ENCODE measurements around the gene CSN3. TPM values are rescaled to one million over a fixed set of nuclear protein-coding genes. Genes with fewer than 3 reads are reported as not detected.
A peak's percentile ranks its signal among the peaks of the same experiment; 100 is the strongest.
"Not testable (repeated sequence)": the region's sequence is repeated elsewhere in the genome, so short reads cannot be mapped to it uniquely, and the experiment has no call there.

Gene CSN3
- total and polyA plus RNA-seq, 4 donors: not detected

DNA sequence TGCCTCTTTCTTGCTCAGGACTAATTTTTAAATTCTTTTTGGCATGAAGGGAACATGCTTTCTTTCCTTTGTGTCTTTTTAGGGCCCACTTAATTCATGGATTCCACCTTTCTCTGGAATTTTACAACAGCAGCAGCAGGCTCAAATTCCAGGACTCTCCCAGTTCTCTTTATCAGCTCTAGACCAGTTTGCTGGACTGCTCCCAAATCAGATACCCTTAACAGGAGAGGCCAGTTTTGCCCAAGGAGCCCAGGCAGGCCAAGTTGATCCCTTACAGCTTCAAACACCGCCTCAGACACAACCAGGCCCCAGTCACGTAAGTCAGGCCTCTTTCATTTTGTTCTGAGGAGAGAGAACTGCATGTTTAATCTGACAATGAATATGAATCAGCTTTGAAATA is 44.6 kb upstream of the CSN3 start:
- TF ChIP-seq, protein P1, sequence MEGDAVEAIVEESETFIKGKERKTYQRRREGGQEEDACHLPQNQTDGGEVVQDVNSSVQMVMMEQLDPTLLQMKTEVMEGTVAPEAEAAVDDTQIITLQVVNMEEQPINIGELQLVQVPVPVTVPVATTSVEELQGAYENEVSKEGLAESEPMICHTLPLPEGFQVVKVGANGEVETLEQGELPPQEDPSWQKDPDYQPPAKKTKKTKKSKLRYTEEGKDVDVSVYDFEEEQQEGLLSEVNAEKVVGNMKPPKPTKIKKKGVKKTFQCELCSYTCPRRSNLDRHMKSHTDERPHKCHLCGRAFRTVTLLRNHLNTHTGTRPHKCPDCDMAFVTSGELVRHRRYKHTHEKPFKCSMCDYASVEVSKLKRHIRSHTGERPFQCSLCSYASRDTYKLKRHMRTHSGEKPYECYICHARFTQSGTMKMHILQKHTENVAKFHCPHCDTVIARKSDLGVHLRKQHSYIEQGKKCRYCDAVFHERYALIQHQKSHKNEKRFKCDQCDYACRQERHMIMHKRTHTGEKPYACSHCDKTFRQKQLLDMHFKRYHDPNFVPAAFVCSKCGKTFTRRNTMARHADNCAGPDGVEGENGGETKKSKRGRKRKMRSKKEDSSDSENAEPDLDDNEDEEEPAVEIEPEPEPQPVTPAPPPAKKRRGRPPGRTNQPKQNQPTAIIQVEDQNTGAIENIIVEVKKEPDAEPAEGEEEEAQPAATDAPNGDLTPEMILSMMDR (IDR thresholded peaks at IDR 0.05; ENCODE audit: control extremely low read depth, extremely low read depth): no peak
- Histone ChIP-seq H3K27me3 (ENCODE audit: control insufficient read depth in 3 of 3, insufficient read depth in 3 of 3, low read length in 2 of 3) (no peaks in the 10 kb centered on the region), H3K4me3 (no peak overlapping the region), H3K9me3 (ENCODE audit: control insufficient read depth in 4 of 4, insufficient read depth in 3 of 4, low read length in 3 of 4) (no peaks in the 10 kb centered on the region), H3K4me1 (ENCODE audit: control insufficient read depth in 5 of 5, insufficient read depth in 5 of 5, low read length in 5 of 5) (peaks cover 0 to 17% (median 0%) of the 10 kb centered on the region in 5 donors), H3K9ac (ENCODE audit: insufficient read depth in 1 of 2, low read length in 2 of 2) (no peak overlapping the region), H3K36me3 (ENCODE audit: control insufficient read depth in 4 of 4, insufficient read depth in 4 of 4, low read length in 4 of 4) (no peaks in the 10 kb centered on the region), H3K27ac (ENCODE audit: low read depth in 1 of 2, low read length in 1 of 2) (peak overlapping the region in 1 of 2 donors; percentile 53)
- 45 to 76% methylated on average over 2 of the region's 2 CpGs for WGBS, 2 donors
- DNase-seq (peak; percentile 39 to 77 (median 40)), ATAC-seq (ENCODE audit: insufficient read depth, low FRiP score) (no peak)

DNA sequence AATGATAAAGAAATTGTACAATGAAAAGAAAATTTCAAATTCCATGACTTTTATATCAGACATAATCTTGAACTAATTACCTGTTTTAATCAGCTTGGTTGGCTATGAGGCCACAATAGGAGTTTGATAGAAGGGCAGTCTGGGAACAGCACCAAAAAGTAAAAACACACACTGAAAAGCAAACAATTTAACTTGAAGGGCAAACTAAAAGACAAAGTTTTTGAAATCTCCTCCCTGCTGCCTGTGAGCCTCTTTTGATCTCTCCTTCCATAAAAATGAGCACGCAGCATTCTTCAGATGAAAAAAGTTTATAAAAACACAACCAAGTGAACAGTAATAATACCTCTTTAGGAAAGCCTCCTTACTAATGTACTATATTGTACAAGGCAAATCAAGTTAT is 38.8 kb upstream of the CSN3 start:
- H3K36me3 ChIP-seq (ENCODE audit: control insufficient read depth in 4 of 4, insufficient read depth in 4 of 4, low read length in 4 of 4): no peaks in the 10 kb centered on the region
- ATAC-seq (ENCODE audit: insufficient read depth, low FRiP score) (no peak), DNase-seq (peak in 1 of 3 donors; percentile 24)
- H3K27ac ChIP-seq (ENCODE audit: low read depth in 1 of 2, low read length in 1 of 2): no peak overlapping the region
- H3K9me3 ChIP-seq (ENCODE audit: control insufficient read depth in 4 of 4, insufficient read depth in 3 of 4, low read length in 3 of 4): no peaks in the 10 kb centered on the region
- TF ChIP-seq, protein P1 (IDR thresholded peaks at IDR 0.05; ENCODE audit: control extremely low read depth, extremely low read depth): no peak
- peaks cover 0 to 7% (median 0%) of the 10 kb centered on the region in 5 donors for H3K4me1 ChIP-seq (ENCODE audit: control insufficient read depth in 5 of 5, insufficient read depth in 5 of 5, low read length in 5 of 5)
- WGBS, 2 donors: 49 to 56% methylated on average over 1 of the region's 1 CpG
- H3K4me3 ChIP-seq: no peak overlapping the region
- H3K27me3 ChIP-seq (ENCODE audit: control insufficient read depth in 3 of 3, insufficient read depth in 3 of 3, low read length in 2 of 3): no peaks in the 10 kb centered on the region
- H3K9ac ChIP-seq (ENCODE audit: insufficient read depth in 1 of 2, low read length in 2 of 2): no peak overlapping the region

GRCh38 chr4:70212752-70213151 is 29.6 kb upstream of the CSN3 start:
- H3K27ac ChIP-seq (ENCODE audit: low read depth in 1 of 2, low read length in 1 of 2); H3K27me3 ChIP-seq (ENCODE audit: control insufficient read depth in 3 of 3, insufficient read depth in 3 of 3, low read length in 2 of 3); H3K36me3 ChIP-seq (ENCODE audit: control insufficient read depth in 4 of 4, insufficient read depth in 4 of 4, low read length in 4 of 4); H3K9me3 ChIP-seq (ENCODE audit: control insufficient read depth in 4 of 4, insufficient read depth in 3 of 4, low read length in 3 of 4); H3K9ac ChIP-seq (ENCODE audit: insufficient read depth in 1 of 2, low read length in 2 of 2); ATAC-seq (ENCODE audit: insufficient read depth, low FRiP score); H3K4me3 ChIP-seq; DNase-seq; H3K4me1 ChIP-seq (ENCODE audit: control insufficient read depth in 5 of 5, insufficient read depth in 5 of 5, low read length in 5 of 5): not testable (repeated sequence)
- WGBS, 2 donors: 68 to 90% methylated on average over 4 of the region's 4 CpGs

DNA sequence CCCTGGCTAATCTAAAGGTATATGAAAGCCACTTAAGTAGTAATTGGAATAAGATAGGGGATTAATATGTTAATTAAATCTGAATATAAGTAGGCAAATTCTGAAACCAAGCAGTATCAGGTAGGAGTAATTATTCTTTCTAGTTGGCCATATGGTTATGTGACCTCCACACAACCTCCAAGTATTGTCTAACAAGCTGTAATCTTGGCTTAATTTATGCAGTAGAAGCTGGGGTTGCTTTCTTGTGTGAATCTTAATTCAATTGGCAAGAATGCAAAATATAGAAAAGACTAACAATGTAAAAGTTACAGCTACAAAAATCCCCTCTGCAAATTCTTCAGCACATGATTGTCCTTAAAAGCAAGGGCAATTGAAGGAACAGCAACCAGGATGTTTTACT is 26.3 kb upstream of the CSN3 start:
- ATAC-seq (ENCODE audit: insufficient read depth, low FRiP score); H3K27ac ChIP-seq (ENCODE audit: low read depth in 1 of 2, low read length in 1 of 2); H3K36me3 ChIP-seq (ENCODE audit: control insufficient read depth in 4 of 4, insufficient read depth in 4 of 4, low read length in 4 of 4); H3K4me1 ChIP-seq (ENCODE audit: control insufficient read depth in 5 of 5, insufficient read depth in 5 of 5, low read length in 5 of 5); H3K27me3 ChIP-seq (ENCODE audit: control insufficient read depth in 3 of 3, insufficient read depth in 3 of 3, low read length in 2 of 3); DNase-seq; H3K9me3 ChIP-seq (ENCODE audit: control insufficient read depth in 4 of 4, insufficient read depth in 3 of 4, low read length in 3 of 4); H3K9ac ChIP-seq (ENCODE audit: insufficient read depth in 1 of 2, low read length in 2 of 2); H3K4me3 ChIP-seq: not testable (repeated sequence)

DNA sequence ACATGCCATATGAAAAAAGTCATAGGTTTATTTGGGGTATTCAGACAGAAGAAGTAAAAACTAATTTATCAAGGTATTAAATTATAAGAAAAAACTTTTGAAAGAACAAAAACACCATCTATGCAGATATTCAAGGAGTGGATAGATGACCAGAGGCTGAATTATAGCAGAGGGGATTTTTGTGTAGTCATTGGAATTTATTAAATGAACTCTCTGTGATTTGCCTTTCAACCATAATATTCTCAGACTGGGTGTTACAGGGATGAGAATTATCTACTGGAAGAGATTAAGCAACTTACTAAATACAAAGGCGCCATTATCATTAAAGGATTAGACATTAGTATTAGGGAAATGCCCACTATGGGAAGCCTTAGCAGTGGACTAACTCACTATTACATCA is 25.8 kb upstream of the CSN3 start:
- not testable (repeated sequence) for H3K9ac ChIP-seq (ENCODE audit: insufficient read depth in 1 of 2, low read length in 2 of 2); H3K9me3 ChIP-seq (ENCODE audit: control insufficient read depth in 4 of 4, insufficient read depth in 3 of 4, low read length in 3 of 4); H3K27me3 ChIP-seq (ENCODE audit: control insufficient read depth in 3 of 3, insufficient read depth in 3 of 3, low read length in 2 of 3); H3K27ac ChIP-seq (ENCODE audit: low read depth in 1 of 2, low read length in 1 of 2); ATAC-seq (ENCODE audit: insufficient read depth, low FRiP score); H3K4me1 ChIP-seq (ENCODE audit: control insufficient read depth in 5 of 5, insufficient read depth in 5 of 5, low read length in 5 of 5); H3K4me3 ChIP-seq; H3K36me3 ChIP-seq (ENCODE audit: control insufficient read depth in 4 of 4, insufficient read depth in 4 of 4, low read length in 4 of 4); DNase-seq
- 96 to 100% methylated on average over 1 of the region's 1 CpG for WGBS, 2 donors

GRCh38 chr4:70221389-70221788 is 21.0 kb upstream of the CSN3 start:
- not testable (repeated sequence) for ATAC-seq (ENCODE audit: insufficient read depth, low FRiP score); DNase-seq; H3K9ac ChIP-seq (ENCODE audit: insufficient read depth in 1 of 2, low read length in 2 of 2); H3K36me3 ChIP-seq (ENCODE audit: control insufficient read depth in 4 of 4, insufficient read depth in 4 of 4, low read length in 4 of 4); H3K27me3 ChIP-seq (ENCODE audit: control insufficient read depth in 3 of 3, insufficient read depth in 3 of 3, low read length in 2 of 3); H3K4me3 ChIP-seq; H3K9me3 ChIP-seq (ENCODE audit: control insufficient read depth in 4 of 4, insufficient read depth in 3 of 4, low read length in 3 of 4); H3K4me1 ChIP-seq (ENCODE audit: control insufficient read depth in 5 of 5, insufficient read depth in 5 of 5, low read length in 5 of 5); H3K27ac ChIP-seq (ENCODE audit: low read depth in 1 of 2, low read length in 1 of 2)
- WGBS, 2 donors: 91 to 95% methylated on average over 3 of the region's 3 CpGs

GRCh38 chr4:70221818-70222217 is 20.6 kb upstream of the CSN3 start:
- H3K9me3 ChIP-seq (ENCODE audit: control insufficient read depth in 4 of 4, insufficient read depth in 3 of 4, low read length in 3 of 4); H3K27ac ChIP-seq (ENCODE audit: low read depth in 1 of 2, low read length in 1 of 2); DNase-seq; H3K27me3 ChIP-seq (ENCODE audit: control insufficient read depth in 3 of 3, insufficient read depth in 3 of 3, low read length in 2 of 3); ATAC-seq (ENCODE audit: insufficient read depth, low FRiP score); H3K4me3 ChIP-seq; H3K36me3 ChIP-seq (ENCODE audit: control insufficient read depth in 4 of 4, insufficient read depth in 4 of 4, low read length in 4 of 4); H3K9ac ChIP-seq (ENCODE audit: insufficient read depth in 1 of 2, low read length in 2 of 2); H3K4me1 ChIP-seq (ENCODE audit: control insufficient read depth in 5 of 5, insufficient read depth in 5 of 5, low read length in 5 of 5): not testable (repeated sequence)

Measured in lung (tissue), 12 donors.